ENCODE measurements around the gene MARK1.

DNA sequence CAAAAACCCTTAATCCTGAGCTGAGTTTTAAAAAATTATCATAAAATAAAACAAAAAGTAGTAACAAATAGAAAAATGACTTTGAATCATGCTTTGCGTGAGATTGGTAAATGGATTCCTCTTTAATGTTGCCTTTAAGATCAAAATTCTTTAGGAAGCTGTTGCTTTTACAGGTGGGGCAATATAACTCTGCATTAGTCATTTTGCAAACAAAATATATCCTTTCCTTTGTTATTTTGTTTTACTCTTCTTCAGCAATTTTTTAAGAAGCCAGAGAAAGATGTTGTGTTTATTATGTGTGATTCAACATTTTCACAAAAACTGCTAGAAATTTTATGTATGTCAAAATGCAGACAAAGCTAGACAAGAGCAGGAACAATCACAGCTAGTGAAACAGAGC lies 50.0 kb downstream of the MARK1 start:
- TF ChIP-seq CTCF (IDR thresholded peaks at IDR 0.05) (no peak), POLR2A (IDR thresholded peaks at IDR 0.05) (no peak), POLR2AphosphoS5 (IDR thresholded peaks at IDR 0.05) (no peak)
